ENCODE results near the gene TCF7L2.

Gene TCF7L2

DNA sequence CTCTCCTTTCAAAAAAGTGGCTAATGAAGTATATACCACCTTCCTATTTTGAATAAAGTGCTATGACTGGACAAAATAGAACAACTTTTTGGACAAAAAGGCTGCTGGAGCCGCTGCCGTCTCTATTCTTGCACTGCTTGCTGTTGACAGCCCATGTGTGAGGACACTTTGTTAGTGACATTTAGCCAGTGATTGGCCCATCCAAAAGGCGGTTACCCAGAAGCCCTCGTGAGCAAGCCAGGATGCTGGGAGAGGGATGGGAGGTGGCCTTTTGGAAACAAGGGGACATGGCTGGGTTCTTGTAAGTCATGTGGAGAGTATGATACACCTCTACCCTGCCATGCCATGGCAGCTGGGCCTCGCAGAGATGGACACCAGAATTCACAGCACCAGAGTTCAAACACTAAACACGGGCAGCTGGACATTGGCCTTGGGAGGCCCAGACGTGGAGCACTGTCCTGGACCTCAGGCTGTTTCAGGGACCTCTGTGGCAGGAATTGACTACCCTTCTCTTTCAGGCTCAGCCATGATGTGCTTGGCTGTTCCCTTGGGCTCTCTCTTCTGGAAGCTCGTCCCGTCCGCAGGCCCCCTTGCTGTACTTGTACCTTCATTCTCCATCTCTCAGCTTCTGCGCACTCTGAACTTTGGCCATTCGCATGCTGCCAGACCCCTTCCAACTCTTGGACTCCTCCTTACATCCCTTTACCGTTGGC is 118.3 kb downstream of the TCF7L2 start:
- no peak for DNase-seq

- DNase-seq = no peak
Observed at GRCh38 chr10:113069595-113069994, 119.5 kb downstream of the TCF7L2 start.

GRCh38 chr10:113071446-113071845 is 121.4 kb downstream of the TCF7L2 start:
- DNase-seq = no peak

DNA sequence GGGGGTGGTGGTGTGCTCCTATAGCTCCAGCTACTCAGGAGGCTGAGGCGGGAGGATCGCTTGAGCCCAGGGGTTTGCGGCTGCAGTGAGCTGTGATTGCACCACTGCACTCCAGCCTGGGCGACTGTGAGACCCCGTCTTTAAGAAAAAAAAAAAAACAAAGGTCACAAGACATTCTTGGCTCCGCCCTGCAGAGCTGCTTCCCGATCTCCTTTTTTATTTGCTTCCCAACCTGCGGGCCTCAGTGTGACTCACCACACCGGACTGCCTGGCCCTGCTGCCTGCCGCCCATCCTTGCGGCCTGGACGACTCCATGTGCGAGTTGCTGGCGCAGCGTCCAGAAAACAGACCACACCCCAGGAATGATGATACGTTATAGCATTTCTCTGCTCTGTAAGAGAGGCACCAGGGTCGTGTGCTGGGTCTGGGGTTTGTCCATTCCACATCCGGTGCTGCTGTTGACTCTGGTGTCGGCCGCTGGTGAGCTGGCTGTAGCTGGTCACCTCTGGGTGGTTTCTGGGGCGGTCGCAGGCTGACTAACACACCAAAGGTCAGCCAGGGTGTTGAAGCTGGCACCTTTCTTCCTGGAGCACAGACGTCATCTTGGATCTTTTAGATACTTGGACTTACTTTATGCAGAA is 123.6 kb downstream of the TCF7L2 start:
- DNase-seq = no peak

- DNase-seq = no peak
Observed at GRCh38 chr10:113076949-113077348, 126.9 kb downstream of the TCF7L2 start.

- no peak for DNase-seq
Observed at GRCh38 chr10:113078282-113078907, 128.3 kb downstream of the TCF7L2 start.

DNA sequence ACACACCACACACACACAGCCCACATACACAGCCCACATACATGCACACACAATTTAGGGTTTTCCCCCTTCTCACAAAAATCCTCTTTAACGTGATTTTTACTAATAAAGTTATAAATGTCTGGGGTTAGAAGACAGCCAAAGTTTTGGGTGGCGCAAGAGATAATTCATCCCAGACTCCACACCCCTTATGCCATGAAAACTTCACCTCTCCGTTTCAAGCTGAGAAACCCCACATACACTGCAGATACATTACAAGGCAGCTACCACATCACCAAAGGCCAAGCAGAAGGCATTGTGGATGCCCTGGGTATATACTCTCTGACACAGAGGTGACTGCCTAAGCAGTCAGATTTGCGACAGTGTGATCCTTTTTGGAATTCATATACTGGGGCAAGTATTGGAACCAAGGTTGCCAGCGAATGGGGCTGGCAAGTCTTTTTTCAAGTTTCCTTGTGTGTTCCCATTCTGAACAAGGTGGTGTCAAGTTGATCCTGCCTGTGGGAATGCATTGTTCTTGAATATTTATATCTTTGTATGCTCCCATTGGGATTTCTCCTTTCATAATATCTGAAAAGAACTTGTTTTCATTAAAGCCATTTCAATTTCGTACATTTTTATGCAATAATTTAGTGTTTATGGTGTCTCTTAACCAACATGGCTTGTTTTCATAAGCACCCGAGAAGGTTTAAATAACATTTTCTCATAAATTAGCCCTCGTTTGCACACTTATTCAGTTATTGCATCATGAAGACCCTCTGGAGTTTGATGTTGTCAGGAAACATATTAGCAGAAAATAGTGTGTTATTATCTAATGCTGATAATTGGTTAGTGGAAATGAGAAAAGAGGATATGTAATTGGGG is 130.2 kb downstream of the TCF7L2 start:
- DNase-seq = no peak

DNA sequence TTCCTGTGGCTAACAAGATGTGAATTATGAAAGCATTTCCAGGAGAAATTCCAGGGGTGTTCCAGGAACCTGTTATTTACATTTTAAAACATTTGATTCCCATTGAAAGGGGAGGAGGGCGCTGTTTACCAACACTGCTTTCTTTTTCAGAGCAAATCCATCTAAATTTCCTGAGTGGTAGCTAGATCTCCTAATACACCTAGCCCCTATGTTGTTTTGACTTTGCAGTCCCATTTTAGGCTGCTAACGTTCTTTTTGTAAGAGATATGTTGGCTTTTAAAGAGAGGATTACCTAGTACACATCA is 130.8 kb downstream of the TCF7L2 start:
- no peak for DNase-seq

GRCh38 chr10:113084031-113084430 is 134.0 kb downstream of the TCF7L2 start:
- no peak for DNase-seq

GRCh38 chr10:113085776-113086175 is 135.7 kb downstream of the TCF7L2 start:
- no peak for DNase-seq

GRCh38 chr10:113086282-113086681 is 136.2 kb downstream of the TCF7L2 start:
- DNase-seq = no peak

- DNase-seq = no peak
Observed at GRCh38 chr10:113087165-113088029, 137.3 kb downstream of the TCF7L2 start.

GRCh38 chr10:113088194-113088593 is 138.1 kb downstream of the TCF7L2 start:
- no peak for DNase-seq

DNA sequence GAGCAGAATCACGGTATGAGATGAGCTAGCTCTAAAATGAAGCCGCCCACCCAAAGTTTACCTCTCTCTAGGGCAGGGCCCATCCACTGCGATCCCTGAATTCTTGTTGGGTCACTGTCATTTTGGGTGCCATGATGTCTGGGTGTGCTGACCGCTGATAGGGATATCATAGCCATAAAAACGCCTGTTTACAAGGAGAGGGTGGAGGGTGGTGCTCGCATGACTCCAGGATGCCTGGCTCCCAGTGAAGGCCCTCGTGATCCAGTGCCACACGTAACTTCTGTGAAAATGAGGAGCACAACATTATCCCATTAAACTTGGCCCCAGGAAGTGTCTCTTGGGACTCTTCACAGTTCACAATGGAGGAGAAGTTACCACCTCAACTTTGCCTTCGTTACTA is 139.5 kb downstream of the TCF7L2 start:
- DNase-seq = no peak

DNA sequence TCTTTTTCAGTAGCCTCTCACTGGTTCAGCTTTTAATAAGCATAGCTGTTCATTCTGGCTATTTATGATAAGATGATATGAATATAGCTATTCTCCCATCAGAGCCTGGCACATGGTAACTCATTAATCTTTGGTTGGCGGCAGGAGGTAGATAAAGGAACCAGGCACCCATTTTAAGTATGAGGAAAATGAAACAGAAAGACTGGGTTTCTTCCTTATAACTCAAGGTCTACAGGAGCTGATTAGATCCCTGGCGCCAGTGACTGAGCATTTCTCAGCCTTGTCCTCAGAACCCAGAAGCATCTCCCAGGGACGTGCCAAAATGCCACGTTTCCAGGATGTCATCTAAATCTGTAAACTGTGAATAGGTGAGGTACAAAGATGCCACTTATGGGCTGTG is 141.9 kb downstream of the TCF7L2 start:
- DNase-seq = no peak

DNA sequence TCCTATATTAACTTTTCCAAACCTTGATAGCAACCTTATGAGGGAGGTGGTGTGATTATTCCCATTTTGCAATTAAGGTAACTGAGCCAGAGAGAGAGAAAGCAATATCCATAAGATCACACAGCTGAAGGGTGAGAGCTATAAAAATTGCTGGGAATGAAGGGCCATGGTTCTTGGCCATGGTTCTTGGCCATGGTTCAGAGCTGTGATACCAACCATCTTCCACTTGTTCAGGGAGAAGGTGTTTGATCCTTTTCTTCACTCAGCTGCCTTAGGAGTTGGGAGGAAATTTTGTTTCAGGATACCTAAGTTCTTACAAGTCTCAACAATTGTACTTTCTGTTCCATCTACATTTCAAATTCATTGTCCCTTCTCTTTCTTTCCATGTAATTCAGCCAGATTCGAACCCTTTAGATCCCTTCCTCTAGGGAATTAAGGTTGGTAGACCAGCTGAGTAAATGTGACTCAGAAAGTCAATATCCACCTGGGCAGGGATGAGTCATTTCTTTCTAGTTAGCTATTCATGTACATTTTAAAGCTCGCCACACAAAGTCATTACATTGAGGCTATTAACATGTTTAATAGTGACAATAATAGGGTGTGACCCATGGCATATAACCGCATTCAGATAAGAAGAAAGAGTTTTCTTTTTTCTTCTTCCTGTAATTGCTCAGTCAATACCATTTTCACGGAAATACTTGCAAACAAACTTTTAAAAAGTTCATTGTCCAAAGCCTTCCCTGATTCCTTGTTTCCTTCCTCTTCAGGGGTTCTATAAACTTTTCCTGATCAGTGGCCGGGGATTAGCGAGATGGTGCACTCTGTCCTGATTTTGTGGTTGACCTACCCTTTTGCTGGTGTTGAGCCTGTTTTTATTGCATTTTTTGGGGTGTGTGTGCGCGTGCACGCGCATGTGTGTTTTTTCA is 143.4 kb downstream of the TCF7L2 start:
- DNase-seq = peak; percentile 25

GRCh38 chr10:113094114-113094486 is 144.1 kb downstream of the TCF7L2 start:
- no peak for DNase-seq

DNA sequence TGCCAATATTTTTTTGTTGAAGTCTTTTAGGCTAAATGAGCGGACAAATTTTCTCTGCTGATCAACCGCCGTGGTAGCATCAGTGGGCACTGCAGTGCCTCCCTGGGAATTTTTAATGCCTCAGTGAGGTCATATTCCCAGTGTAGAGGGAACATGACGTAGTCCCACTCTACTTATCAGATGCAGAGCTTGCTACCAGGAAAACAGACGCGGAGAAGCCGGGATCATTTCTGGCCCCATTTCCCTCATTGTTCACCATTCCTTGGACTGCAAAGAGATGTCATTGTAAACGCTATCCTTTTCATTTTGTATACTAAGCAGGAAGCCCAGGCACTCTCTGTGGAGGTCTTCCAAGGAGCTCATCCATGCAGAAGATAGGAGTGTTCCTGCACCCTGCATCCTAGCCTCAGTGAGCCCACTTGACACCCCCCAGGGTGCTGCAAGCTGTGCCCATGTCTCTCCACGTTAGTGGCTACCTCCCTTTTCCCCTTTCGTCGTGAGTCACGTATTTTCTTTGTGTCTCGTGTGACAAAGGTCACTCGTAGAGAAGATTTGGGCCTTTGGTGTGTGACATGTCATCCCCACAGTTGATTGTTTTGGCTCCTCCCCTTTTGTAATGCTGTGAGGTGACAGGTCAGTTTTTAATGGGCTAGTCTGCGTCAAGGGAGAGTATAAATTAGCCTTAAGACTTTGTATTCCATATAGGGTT is 145.5 kb downstream of the TCF7L2 start:
- no peak for DNase-seq

- no peak for DNase-seq
Observed at GRCh38 chr10:113096128-113096996, 146.3 kb downstream of the TCF7L2 start.

DNA sequence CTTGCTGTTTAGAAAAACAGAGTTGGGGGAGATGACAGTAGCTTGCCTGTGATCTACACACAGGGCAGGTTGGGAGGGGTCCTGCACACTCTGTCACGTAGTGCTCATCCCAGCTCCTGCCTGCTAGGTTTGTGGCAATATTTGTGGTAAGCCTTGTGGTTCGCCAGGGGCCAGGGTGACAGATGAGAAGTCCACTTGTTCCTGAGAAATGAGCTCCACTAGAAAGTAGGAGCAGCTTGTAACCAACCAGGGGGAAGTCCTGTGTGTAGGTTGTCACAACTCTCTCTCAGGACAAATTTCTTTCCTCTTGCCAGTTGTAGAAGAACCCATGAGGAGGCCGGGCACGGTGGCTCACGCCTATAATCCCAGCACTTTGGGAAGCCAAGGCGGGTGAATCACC is 147.0 kb downstream of the TCF7L2 start:
- DNase-seq = no peak

Data from NCI-H748 treated with DMSO at 0.1 percent for 48 hours (cell line).